Measurements from ENCODE around the gene SEMA5A.
"Not testable (repeated sequence)": the region's sequence is repeated elsewhere in the genome, so short reads cannot be mapped to it uniquely, and the experiment has no call there.

SEMA5A gene

DNA sequence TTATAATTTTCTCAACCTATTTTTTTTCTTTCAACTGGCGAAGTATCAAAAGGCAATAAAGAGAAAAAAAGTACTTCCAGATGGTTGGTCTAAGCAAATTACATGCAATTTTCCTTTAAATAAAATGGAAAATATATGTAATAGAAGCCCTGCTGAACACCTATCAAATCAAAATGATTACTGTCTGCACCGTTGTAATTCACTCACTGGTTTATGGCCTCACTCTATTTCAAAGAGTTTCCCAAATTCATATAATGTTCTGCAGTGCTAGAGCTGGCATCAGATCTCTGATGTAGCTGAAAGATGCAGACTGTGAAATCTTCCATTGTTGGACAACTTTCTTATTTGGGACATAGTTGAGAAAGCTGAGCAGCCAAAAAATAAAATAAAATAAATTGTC, 130.3 kb downstream of the SEMA5A start:
- Histone ChIP-seq H3K4me1 (no peaks in the 10 kb centered on the region), H3K36me3 (replicated peaks) (no peaks in the 10 kb centered on the region), H3K9me3 (no peaks in the 10 kb centered on the region), H3K27me3 (ENCODE audit: low read depth) (no peaks in the 10 kb centered on the region), H3K4me3 (no peak overlapping the region)
- no peak for DNase-seq (ENCODE audit: low spot score in 2 of 2)
- in situ Hi-C loops (cut with MboI; ENCODE audit: low sequenced_read_pairs): no loop called here

DNA sequence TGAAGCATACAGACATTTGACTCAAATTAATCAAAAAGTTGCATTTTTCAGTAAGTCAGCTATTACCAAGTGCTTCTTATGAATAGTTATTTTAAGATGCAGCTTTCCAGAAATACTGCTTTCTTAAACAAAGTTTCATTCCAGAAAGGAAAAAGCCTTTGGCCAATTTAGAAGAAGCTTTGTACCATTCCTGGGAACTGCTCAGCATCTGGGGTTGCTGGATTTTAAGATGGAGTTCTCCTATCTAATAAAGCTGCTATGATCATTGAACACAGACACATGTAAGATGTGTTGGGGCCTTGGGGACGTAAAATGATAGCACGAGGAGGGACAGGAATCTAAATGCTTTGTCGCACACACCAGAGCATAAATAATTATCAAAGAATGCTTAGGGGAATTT, 130.8 kb downstream of the SEMA5A start:
- Histone ChIP-seq H3K27me3 (ENCODE audit: low read depth) (no peaks in the 10 kb centered on the region), H3K36me3 (replicated peaks) (no peaks in the 10 kb centered on the region), H3K9me3 (no peaks in the 10 kb centered on the region), H3K4me1 (no peaks in the 10 kb centered on the region), H3K4me3 (no peak overlapping the region)
- DNase-seq (ENCODE audit: low spot score in 2 of 2): no peak
- in situ Hi-C loops (cut with MboI; ENCODE audit: low sequenced_read_pairs): no loop called here

- no peak for DNase-seq (ENCODE audit: low spot score in 2 of 2)
- in situ Hi-C loops (cut with MboI; ENCODE audit: low sequenced_read_pairs): no loop called here
- H3K36me3 ChIP-seq (replicated peaks): no peaks in the 10 kb centered on the region
- H3K4me3 ChIP-seq: no peak overlapping the region
- H3K27me3 ChIP-seq (ENCODE audit: low read depth): no peaks in the 10 kb centered on the region
- no peaks in the 10 kb centered on the region for H3K4me1 ChIP-seq
- H3K9me3 ChIP-seq: no peaks in the 10 kb centered on the region
Measured at GRCh38 chr5:9411142-9411541, 134.7 kb downstream of the SEMA5A start.

GRCh38 chr5:9409413-9409960, 136.4 kb downstream of the SEMA5A start:
- no peaks in the 10 kb centered on the region for H3K27me3 ChIP-seq (ENCODE audit: low read depth)
- in situ Hi-C loops (cut with MboI; ENCODE audit: low sequenced_read_pairs): no loop called here

GRCh38 chr5:9408964-9409363, 136.9 kb downstream of the SEMA5A start:
- no peak for DNase-seq (ENCODE audit: low spot score in 2 of 2)
- no peak overlapping the region for H3K4me3 ChIP-seq
- H3K36me3 ChIP-seq (replicated peaks): no peaks in the 10 kb centered on the region
- in situ Hi-C loops (cut with MboI; ENCODE audit: low sequenced_read_pairs): no loop called here
- H3K4me1 ChIP-seq: no peaks in the 10 kb centered on the region
- no peaks in the 10 kb centered on the region for H3K27me3 ChIP-seq (ENCODE audit: low read depth)
- H3K9me3 ChIP-seq: no peaks in the 10 kb centered on the region

More at GRCh38 chr5:9409413-9409960, 136.4 kb downstream of the SEMA5A start:
- Histone ChIP-seq H3K4me3 (no peak overlapping the region), H3K9me3 (no peaks in the 10 kb centered on the region), H3K4me1 (no peaks in the 10 kb centered on the region), H3K36me3 (replicated peaks) (no peaks in the 10 kb centered on the region)
- no peak for DNase-seq (ENCODE audit: low spot score in 2 of 2)

GRCh38 chr5:9405196-9405754, 140.6 kb downstream of the SEMA5A start:
- Histone ChIP-seq H3K36me3 (replicated peaks) (no peaks in the 10 kb centered on the region), H3K4me3 (no peak overlapping the region), H3K27me3 (ENCODE audit: low read depth) (no peaks in the 10 kb centered on the region), H3K4me1 (no peaks in the 10 kb centered on the region), H3K9me3 (no peaks in the 10 kb centered on the region)
- in situ Hi-C loops (cut with MboI; ENCODE audit: low sequenced_read_pairs): no loop called here
- DNase-seq (ENCODE audit: low spot score in 2 of 2): no peak

GRCh38 chr5:9401786-9402472, 143.9 kb downstream of the SEMA5A start:
- in situ Hi-C loops (cut with MboI; ENCODE audit: low sequenced_read_pairs): no loop called here
- Histone ChIP-seq H3K9me3 (no peaks in the 10 kb centered on the region), H3K4me3 (no peak overlapping the region), H3K27me3 (ENCODE audit: low read depth) (no peaks in the 10 kb centered on the region), H3K36me3 (replicated peaks) (no peaks in the 10 kb centered on the region), H3K4me1 (no peaks in the 10 kb centered on the region)
- DNase-seq (ENCODE audit: low spot score in 2 of 2): no peak

DNA sequence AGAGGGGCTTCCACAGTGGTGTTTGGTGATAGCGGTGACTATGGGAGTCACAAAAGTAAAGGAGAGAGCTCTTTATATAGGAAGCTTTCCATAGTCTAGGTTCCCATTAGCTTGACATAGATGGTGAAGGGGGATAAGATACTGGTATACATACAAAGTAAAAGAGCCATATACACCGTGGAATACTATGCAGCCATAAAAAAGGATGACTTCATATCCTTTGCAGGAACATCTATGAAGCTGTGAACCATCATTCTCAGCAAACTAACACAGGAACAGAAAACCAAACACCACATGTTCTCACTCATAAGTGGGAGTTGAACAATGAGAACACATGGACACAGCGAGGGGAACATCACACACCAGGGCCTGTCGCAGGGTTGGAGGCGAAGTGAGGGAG, 146.1 kb downstream of the SEMA5A start:
- DNase-seq (ENCODE audit: low spot score in 2 of 2); H3K4me3 ChIP-seq; in situ Hi-C loops (cut with MboI; ENCODE audit: low sequenced_read_pairs); H3K27me3 ChIP-seq (ENCODE audit: low read depth); H3K36me3 ChIP-seq (replicated peaks); H3K4me1 ChIP-seq; H3K9me3 ChIP-seq: not testable (repeated sequence)

DNA sequence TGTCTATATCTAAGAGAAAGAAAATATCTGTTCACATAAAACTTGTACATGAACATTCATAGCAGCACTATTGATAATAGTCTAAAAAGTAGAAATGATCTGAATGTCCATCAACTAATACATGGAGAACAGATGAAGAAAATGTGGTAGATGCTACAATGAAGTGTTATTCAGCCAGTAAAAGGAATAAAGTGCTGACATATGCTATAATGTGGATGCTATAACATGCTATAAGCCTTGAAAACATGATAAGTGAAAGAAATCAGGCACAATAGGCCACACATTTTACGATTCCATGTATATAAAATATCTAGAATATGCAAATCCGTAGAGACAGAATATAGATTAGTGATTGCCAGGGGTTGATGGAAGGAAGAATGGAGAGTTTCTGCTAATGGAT, 146.8 kb downstream of the SEMA5A start:
- H3K9me3 ChIP-seq: no peaks in the 10 kb centered on the region
- no peaks in the 10 kb centered on the region for H3K4me1 ChIP-seq
- no peak for DNase-seq (ENCODE audit: low spot score in 2 of 2)
- H3K4me3 ChIP-seq: no peak overlapping the region
- H3K36me3 ChIP-seq (replicated peaks): no peaks in the 10 kb centered on the region
- in situ Hi-C loops (cut with MboI; ENCODE audit: low sequenced_read_pairs): no loop called here
- H3K27me3 ChIP-seq (ENCODE audit: low read depth): no peaks in the 10 kb centered on the region

DNA sequence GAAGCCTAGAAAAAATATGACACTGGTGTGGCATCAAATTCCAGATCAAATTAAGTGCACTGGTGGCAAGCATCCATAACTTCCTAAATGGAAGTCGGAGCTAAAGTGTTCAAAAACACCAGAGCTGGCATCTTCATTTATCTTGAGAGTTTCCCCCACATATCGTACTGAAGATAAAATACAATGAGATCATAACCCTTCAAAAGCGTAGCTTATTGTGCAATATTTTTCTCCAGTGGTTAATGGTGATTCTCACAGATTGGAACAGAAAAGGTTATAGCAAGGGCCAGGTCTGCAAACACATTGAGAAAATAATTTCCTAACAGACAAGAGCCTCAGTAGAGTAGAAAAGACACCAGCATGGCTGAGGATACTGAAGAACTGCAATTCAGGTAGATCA, 147.6 kb downstream of the SEMA5A start:
- Histone ChIP-seq H3K4me3 (no peak overlapping the region), H3K36me3 (replicated peaks) (no peaks in the 10 kb centered on the region), H3K4me1 (no peaks in the 10 kb centered on the region), H3K9me3 (no peaks in the 10 kb centered on the region), H3K27me3 (ENCODE audit: low read depth) (no peaks in the 10 kb centered on the region)
- no peak for DNase-seq (ENCODE audit: low spot score in 2 of 2)
- in situ Hi-C loops (cut with MboI; ENCODE audit: low sequenced_read_pairs): no loop called here

DNA sequence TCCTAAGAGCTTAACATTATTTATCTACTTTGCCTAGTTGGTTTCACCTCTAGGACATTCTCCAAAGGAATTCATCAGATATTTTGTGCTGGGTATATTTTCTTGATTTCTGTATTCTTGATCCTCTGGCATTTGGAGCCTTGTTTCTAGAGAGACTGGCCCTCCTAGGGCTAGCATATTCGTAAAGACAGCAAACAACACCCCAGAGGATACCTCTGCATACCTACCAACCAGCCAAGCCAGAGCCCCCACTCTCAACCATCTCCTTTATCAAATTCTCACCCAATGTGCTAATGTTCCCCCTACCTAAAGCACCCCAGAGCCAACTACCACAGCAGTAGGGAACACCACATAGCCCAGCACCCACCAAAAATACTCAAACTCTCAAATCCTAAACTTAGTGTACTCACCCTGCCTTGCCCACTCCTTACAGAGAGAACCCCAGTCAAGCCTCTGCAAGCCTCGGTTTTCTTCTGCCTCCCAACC, 149.5 kb downstream of the SEMA5A start:
- no peaks in the 10 kb centered on the region for H3K9me3 ChIP-seq
- DNase-seq (ENCODE audit: low spot score in 2 of 2): no peak
- H3K27me3 ChIP-seq (ENCODE audit: low read depth): no peaks in the 10 kb centered on the region
- H3K36me3 ChIP-seq (replicated peaks): no peaks in the 10 kb centered on the region
- H3K4me3 ChIP-seq: no peak overlapping the region
- H3K4me1 ChIP-seq: no peaks in the 10 kb centered on the region
- in situ Hi-C loops (cut with MboI; ENCODE audit: low sequenced_read_pairs): no loop called here

DNA sequence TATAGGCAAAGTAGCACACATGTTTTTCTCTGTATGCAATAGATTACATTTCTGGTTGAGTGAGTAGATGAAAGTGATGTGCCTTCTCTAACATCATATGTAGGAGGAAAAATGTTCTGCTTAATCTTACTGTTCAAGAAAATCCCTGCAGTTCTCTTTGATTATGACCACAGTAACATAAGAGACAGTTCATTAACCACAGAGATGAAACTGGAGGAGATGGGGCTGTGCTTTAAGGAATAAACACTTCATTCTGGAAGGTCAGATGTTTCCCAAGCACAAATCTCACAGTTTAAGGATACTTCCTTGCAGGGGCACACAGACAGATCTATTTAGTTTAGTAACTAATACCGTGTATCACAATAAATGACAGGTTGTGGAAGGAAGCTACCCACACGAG, 150.2 kb downstream of the SEMA5A start:
- no peaks in the 10 kb centered on the region for H3K27me3 ChIP-seq (ENCODE audit: low read depth)
- H3K4me1 ChIP-seq: no peaks in the 10 kb centered on the region
- DNase-seq (ENCODE audit: low spot score in 2 of 2): no peak
- in situ Hi-C loops (cut with MboI; ENCODE audit: low sequenced_read_pairs): no loop called here
- H3K4me3 ChIP-seq: no peak overlapping the region
- H3K36me3 ChIP-seq (replicated peaks): no peaks in the 10 kb centered on the region
- no peaks in the 10 kb centered on the region for H3K9me3 ChIP-seq

GRCh38 chr5:9394221-9394620, 151.7 kb downstream of the SEMA5A start:
- DNase-seq (ENCODE audit: low spot score in 2 of 2): no peak
- Histone ChIP-seq H3K27me3 (ENCODE audit: low read depth) (no peaks in the 10 kb centered on the region), H3K9me3 (no peaks in the 10 kb centered on the region), H3K4me1 (no peaks in the 10 kb centered on the region), H3K36me3 (replicated peaks) (no peaks in the 10 kb centered on the region), H3K4me3 (no peak overlapping the region)
- in situ Hi-C loops (cut with MboI; ENCODE audit: low sequenced_read_pairs): no loop called here

- in situ Hi-C loops (cut with MboI; ENCODE audit: low sequenced_read_pairs): no loop called here
- no peak overlapping the region for H3K4me3 ChIP-seq
Measured at GRCh38 chr5:9392625-9393024, 153.2 kb downstream of the SEMA5A start.

More at GRCh38 chr5:9392625-9393024, 153.2 kb downstream of the SEMA5A start:
- no peaks in the 10 kb centered on the region for H3K4me1 ChIP-seq
- no peaks in the 10 kb centered on the region for H3K27me3 ChIP-seq (ENCODE audit: low read depth)
- no peaks in the 10 kb centered on the region for H3K9me3 ChIP-seq
- no peaks in the 10 kb centered on the region for H3K36me3 ChIP-seq (replicated peaks)
- no peak for DNase-seq (ENCODE audit: low spot score in 2 of 2)
